Activated naive CD4-positive, alpha-beta T cell (primary cell): ENCODE results near the gene SBF1.
A peak's percentile ranks its signal among the peaks of the same experiment; 100 is the strongest.

Experiments
- DNase-seq, 4 experiments: peaks; one replicate each; lab custom pipeline; 2025; lab: John Stamatoyannopoulos, UW

SBF1 gene

DNA sequence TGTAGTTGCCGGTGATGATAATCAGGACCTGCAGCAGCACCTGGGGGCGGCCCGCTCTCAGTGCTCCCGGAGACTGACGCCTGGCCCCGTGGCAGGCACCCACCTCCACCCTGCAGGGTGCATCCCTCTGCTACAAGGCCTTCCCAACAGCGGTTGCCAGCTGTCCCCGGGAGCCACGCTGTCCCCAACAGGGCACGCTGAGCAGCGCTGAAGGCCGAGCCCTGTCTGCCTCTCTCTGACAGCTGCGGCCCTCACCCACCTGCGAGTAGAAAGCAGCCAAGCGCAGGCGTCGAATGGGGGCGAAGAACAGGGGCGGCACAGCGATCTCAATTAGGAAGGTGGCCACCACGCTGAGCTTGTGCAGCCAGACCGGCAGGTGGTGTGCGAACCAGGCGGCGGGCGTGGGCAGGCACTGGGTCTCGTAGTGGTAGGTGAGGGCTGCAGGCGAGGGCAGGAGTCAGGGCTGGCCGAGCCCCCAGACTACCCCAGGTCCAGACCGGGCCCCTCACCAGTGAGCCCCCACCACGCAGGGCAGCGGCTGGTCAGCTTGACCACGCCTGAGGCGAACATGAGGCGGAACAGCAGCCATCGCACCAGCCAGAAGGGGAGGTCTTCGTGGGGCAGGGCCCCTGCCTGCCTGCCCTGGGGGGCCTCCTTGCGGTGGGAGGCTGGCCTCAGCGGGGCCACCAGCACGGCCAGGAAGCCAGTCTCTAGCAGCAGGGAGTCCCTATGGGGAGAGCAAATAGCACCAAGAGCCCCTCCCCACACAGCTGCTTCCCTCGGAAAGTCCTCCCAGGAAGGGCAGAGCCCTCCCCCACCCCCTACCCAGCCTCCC, 31.2 kb upstream of the SBF1 start:
- DNase-seq: no peak

DNA sequence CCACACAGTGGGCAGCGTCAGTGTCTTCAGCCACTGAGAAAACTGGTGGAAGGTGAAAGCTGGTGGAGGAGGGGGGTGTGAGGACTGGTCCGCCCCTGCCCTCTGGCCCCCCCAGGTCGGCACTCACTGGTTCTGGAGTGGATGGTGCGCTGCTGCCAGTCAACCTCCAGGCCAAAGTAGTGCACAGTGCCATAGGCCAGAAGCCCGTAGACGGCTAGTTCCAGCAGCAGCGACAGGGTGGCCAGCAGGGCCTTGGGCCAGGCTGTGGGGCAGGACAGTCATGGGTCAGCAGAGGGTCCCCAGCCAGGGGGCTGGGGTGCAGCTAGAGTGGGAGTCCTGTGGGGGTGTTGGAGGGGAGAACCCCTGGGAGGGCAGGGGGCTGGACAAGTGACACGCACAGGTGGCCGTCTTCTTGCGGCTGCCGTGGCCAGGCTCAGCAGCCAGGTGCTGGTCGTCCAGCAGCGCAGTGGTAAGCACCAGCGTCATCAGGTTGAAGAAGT, 30.5 kb upstream of the SBF1 start:
- DNase-seq: no peak

DNA sequence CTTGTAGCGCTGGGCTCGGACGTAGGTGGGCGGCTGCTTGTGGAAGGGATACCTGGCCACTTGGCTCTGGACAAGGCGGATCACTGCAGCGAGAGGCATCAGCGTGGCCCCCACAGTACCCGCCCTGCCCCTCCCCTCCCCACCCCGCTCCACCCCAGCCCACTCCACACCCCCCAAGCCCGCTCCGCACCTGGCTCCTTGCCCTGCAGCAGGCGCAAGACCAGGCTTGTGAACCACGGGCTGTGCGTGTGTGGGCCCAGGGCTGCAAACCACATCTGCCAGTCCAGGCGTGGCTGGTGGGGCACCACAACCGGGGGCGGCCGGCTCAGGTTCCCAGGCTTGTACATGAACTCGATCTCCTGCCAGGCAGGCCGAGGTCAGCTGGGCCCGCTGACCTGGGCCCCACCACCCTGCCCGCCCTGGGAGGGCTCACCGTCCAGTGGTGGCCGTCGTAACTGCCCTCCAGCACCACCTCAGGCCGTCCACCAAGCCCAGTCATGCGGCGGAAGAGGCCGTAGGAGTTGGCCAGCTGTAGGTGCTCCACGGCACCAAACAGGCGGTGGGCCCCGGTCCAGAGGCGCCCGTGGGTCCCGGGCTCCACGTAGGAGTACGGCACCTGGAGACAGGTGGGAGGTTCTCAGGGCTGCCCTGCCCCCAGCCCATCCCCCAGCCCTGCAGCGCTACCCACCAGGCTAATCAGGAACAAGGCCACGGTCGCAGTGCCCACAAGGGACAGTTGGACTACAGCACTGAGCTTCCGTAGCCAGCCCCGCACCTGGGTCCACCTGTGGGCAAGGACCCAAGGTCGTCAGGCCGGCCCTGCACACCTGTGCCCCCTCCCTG, 29.8 kb upstream of the SBF1 start:
- DNase-seq: no peak

- no peak for DNase-seq
These were observed 28.8 kb upstream of the SBF1 start for GRCh38 chr22:50503475-50504145.

DNA sequence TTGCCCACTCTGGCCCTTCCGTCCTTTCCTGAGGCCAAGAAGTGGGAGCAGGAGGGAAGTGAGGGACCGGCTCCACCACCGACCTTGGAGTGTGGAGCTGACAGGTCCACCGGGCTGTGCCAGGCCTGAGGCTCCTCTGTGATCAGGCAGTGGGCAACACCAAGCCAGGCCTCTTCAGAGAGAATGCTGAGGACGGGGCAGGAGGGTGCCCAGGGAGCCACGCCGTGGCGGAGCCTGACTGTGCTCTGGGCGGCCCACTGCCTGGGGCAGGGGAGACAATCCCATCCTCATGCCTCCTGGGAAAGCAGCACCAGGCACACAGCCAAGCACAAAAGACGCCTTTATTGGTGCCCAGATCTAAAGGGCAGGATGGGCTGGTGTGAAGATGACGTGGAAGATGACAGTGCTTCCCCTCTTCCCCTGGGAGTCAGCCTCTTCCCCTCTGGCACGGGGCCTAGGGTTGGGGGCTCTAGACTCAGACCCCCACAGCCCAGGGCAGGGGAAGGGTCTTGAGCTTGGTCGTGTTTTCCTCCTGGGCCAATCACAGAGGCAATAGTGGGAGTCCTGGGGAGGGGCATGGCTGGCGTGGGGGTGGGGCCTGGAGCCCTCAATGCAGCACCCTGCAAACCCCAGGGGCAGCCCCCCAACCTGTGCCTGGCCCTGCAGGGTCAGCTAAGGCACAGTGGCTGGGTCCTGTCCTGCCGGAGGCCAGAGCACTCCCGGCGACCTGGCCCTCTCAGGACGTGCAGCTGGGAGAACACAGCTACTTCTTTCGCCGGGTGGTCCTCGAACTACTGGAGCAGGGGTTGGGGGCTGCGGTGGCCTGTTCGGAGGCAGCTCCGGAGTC, 28.0 kb upstream of the SBF1 start:
- DNase-seq: no peak

- DNase-seq: no peak
These were observed 27.3 kb upstream of the SBF1 start for GRCh38 chr22:50502096-50502495.

- DNase-seq: no peak
These were observed 25.6 kb upstream of the SBF1 start for GRCh38 chr22:50500452-50500851.

- peak in 2 of 4 experiments; percentile 38 to 53 for DNase-seq
These were observed 23.6 kb upstream of the SBF1 start for GRCh38 chr22:50498322-50498890.

- no peak for DNase-seq
These were observed 22.3 kb upstream of the SBF1 start for GRCh38 chr22:50497093-50497492.

- no peak for DNase-seq
These were observed 15.9 kb upstream of the SBF1 start for GRCh38 chr22:50490531-50491308.

GRCh38 chr22:50489363-50490243, 14.8 kb upstream of the SBF1 start:
- no peak for DNase-seq

DNA sequence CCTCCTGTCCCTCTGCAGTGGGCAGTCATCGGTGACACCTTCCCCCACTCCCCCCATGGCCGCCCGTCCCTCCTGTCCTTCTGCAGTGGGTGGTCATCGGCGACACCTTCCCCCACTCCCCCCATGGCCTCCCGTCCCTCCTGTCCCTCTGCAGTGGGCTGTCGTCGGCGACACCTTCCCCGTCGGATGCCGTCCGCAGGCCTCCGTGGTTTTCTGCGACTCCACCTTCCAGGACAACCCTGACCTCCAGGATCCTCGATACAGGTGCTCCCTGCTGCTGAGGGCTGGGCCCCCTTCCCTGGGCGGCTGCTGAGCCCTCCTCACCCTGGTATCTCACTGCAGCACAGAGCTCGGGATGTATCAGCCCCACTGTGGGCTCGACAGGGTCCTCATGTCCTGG, 14.1 kb upstream of the SBF1 start:
- no peak for DNase-seq

- no peak for DNase-seq
These were observed 13.3 kb upstream of the SBF1 start for GRCh38 chr22:50488006-50488677.

- no peak for DNase-seq
These were observed 12.6 kb upstream of the SBF1 start for GRCh38 chr22:50487290-50488005.

GRCh38 chr22:50486561-50487289, 11.9 kb upstream of the SBF1 start, which contains the start of gene MIOX:
Gene MIOX (plus strand): TSS chr22:50486859. CDS start chr22:50486898, 39 bp downstream.
- DNase-seq: no peak

DNA sequence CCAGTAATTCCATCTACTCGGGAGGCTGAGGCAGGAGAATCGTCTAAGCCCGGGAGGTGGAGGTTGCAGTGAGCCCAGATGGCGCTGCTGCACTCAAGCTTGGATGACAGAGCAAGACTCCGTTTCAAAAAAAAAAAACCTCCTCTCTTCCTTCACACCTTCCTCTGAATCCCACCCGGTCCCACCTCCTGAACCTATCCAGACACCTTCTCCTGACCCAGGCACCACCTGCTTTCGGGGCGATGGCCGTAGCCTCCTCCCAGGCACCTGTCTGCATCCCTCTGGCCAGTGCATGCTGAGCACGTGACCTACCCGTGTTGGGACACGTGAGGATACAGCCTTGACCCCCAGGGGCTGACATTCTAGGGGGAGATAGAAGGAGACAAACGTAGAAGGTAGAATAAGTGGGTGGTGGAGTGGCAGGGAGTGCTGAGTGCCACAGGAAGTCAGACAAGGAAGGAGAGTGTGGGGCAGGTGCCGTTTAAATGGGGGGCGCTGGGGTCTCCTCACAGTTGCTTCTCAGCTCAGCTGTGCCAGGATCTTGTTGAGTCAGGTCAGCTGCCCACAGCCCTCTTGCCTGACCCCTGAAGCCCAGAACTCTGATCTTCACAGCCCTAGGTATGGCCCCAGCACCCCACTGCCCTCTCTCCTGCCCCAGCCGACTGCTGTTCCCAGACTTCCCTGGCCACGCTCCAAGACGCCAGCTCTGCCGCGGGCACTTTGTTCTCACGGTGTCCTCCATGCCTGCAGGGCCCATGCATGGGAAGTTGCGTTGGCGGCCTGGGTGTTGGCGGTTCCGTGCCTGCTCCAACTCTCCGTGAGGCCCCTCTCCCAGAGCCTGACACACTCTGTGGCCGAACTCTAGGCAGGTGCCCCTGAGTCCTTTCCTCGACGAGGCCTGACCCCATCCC, 10.6 kb upstream of the SBF1 start:
- DNase-seq: no peak
